Activated CD4-positive, alpha-beta T cell treated with anti-CD3 and anti-CD28 coated beads, Interleukin-2, amount 10 ng/mL, durations not matched to agents 24 days and 14 days (primary cell): ENCODE results near the gene UBE2G1. TPM values are rescaled to one million over a fixed set of nuclear protein-coding genes. Genes with fewer than 3 reads are reported as not detected.

ENCODE experiments used
- DNase-seq: peaks from one replicate; pipeline ENCODE4 v3.0.0; 2022
- H3K27ac Mint-ChIP-seq: one replicate; pipeline ENCODE4 v1.8.0; 2022; ENCODE audit warnings: mild to moderate bottlenecking, mixed read lengths
- H3K27me3 Mint-ChIP-seq: one replicate; pipeline ENCODE4 v1.8.0; 2022; ENCODE audit warnings: mixed read lengths
- H3K36me3 Mint-ChIP-seq: one replicate; pipeline ENCODE4 v1.8.0; 2022; ENCODE audit warnings: low read depth, mild to moderate bottlenecking, mixed read lengths
- H3K4me1 Mint-ChIP-seq: one replicate; pipeline ENCODE4 v1.8.0; 2021; ENCODE audit warnings: mixed read lengths
- H3K4me3 Mint-ChIP-seq: one replicate; pipeline ENCODE4 v1.8.0; 2022; ENCODE audit warnings: mild to moderate bottlenecking, moderate library complexity, mixed read lengths
- H3K9me3 Mint-ChIP-seq: one replicate; pipeline ENCODE4 v1.8.0; 2021; ENCODE audit warnings: mixed read lengths
- intact Hi-C: fragments of 100-400 bp; cut with micrococcal nuclease; formaldehyde crosslinking; loops from one replicate; pipeline ENCODE4 v1.15.1; 2023
- total RNA-seq: library from RNA; stranded (reverse); gene quantifications from 2 replicates; pipeline ENCODE4 v1.2.3, GENCODE V29; 2022

The UBE2G1 gene
- total RNA-seq, 1 donor from 2014 or later = 77.3 TPM

GRCh38 chr17:4293572-4293971 lies 72.9 kb downstream of the UBE2G1 start:
- Mint-ChIP-seq H3K36me3 (peaks cover 25% of the 10 kb centered on the region), H3K27ac (peak overlapping the region; percentile 3), H3K4me3 (no peak overlapping the region), H3K27me3 (no peaks in the 10 kb centered on the region), H3K9me3 (no peaks in the 10 kb centered on the region), H3K4me1 (peaks cover 4% of the 10 kb centered on the region)
- no peak for DNase-seq
- intact Hi-C loops = no loop called here

- Mint-ChIP-seq H3K9me3 (no peaks in the 10 kb centered on the region), H3K4me1 (no peaks in the 10 kb centered on the region), H3K4me3 (no peak overlapping the region), H3K27me3 (no peaks in the 10 kb centered on the region), H3K27ac (no peak overlapping the region), H3K36me3 (peaks cover 16% of the 10 kb centered on the region)
- intact Hi-C loops = no loop called here
- DNase-seq = no peak
Measured at GRCh38 chr17:4287710-4288109, 78.8 kb downstream of the UBE2G1 start.

DNA sequence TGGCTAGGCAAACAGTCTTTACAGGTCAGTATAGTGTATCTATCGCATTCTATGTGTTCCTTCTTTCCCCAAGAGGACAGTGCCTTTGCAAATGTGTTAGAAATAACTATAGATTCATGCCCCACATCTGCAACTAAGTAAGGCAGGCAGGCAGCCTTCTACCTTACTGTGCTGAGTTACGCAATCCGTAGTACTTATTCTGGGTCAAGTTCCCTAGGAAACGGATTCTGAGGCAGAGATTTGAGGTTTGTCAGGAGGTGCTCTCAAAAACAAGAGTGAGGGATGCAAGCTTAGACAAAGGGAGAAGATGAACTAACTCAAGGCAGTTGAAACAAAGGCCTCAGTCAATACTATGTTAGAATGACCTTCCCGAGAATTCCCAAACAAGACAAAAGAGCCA lies 90.0 kb downstream of the UBE2G1 start:
- intact Hi-C loops = no loop called here
- peaks cover 33% of the 10 kb centered on the region for H3K36me3 Mint-ChIP-seq
- H3K4me3 Mint-ChIP-seq = no peak overlapping the region
- H3K27me3 Mint-ChIP-seq = no peaks in the 10 kb centered on the region
- no peak overlapping the region for H3K27ac Mint-ChIP-seq
- H3K4me1 Mint-ChIP-seq = peaks cover 4% of the 10 kb centered on the region
- DNase-seq = no peak
- no peaks in the 10 kb centered on the region for H3K9me3 Mint-ChIP-seq

DNA sequence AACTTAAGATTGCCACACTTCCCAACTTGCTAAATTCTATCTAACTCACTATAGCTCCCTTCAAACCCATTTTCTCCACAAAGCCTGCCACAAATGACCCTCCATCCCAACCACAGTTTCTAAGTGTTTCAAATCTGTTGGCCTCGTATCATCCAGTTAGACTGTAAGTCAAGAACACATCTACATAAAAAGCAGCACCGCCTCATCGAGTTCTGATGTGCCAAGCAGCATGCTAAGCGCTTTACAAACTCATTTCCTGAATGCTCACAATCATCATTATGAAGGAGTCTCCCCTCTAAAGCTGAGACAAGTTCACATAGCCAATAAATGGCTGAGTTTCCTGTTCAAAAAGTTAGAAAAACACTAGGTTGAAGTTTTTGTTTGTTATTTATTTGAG lies 93.5 kb downstream of the UBE2G1 start:
- Mint-ChIP-seq H3K27ac (peak overlapping the region; percentile 9), H3K27me3 (no peaks in the 10 kb centered on the region), H3K4me1 (peaks cover 2% of the 10 kb centered on the region), H3K4me3 (no peak overlapping the region), H3K9me3 (no peaks in the 10 kb centered on the region), H3K36me3 (peaks cover 33% of the 10 kb centered on the region)
- intact Hi-C loops = no loop called here
- DNase-seq = no peak

- intact Hi-C loops = no loop called here
- Mint-ChIP-seq H3K27ac (no peak overlapping the region), H3K4me1 (peaks cover 2% of the 10 kb centered on the region), H3K36me3 (peaks cover 34% of the 10 kb centered on the region), H3K27me3 (no peaks in the 10 kb centered on the region), H3K9me3 (no peaks in the 10 kb centered on the region), H3K4me3 (no peak overlapping the region)
- DNase-seq = no peak
Measured at GRCh38 chr17:4272213-4272971, 94.1 kb downstream of the UBE2G1 start.

DNA sequence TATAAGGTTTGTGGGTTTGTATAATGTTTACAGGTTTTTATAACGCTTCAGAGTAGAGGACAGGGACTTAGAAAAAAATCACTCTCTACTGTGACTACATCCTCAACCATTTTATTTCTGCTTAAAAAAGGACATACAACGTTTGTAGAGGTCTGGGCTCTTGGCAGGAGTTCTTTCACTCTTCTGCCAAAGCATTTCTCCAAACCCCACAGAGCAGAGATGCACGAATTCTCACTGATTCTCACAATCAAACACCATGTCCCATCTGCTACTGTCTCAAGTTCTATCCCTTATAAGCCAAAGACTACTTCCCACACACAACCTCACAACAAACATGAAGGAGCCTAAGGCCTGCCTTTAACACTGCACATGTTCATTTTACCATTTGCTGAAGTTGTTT lies 95.7 kb downstream of the UBE2G1 start:
- Mint-ChIP-seq H3K9me3 (no peaks in the 10 kb centered on the region), H3K4me1 (no peaks in the 10 kb centered on the region), H3K27ac (no peak overlapping the region), H3K4me3 (no peak overlapping the region), H3K27me3 (no peaks in the 10 kb centered on the region), H3K36me3 (peaks cover 29% of the 10 kb centered on the region)
- no peak for DNase-seq
- intact Hi-C loops = no loop called here

DNA sequence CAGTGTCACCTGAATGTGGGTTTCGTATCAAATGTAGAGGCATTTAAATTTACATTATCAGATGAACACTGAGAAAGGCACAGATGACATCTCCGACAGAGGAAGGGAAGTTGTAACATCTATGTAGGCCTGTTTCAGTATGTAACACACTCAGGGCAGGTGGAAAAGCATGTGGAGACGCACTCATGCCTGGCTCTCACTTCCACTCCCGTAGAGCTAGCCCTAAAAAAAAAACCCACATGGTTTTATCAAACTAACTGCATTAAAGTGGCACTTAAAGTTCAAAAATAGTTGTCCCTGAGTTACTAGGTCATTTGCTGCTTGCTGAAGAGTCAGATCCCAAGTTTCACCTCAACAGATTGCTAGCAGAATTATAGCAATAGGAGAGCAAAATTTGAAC lies 96.6 kb downstream of the UBE2G1 start:
- peaks cover 5% of the 10 kb centered on the region for H3K4me1 Mint-ChIP-seq
- no peak overlapping the region for H3K27ac Mint-ChIP-seq
- H3K36me3 Mint-ChIP-seq = peaks cover 27% of the 10 kb centered on the region
- no peaks in the 10 kb centered on the region for H3K9me3 Mint-ChIP-seq
- intact Hi-C loops = no loop called here
- H3K27me3 Mint-ChIP-seq = no peaks in the 10 kb centered on the region
- no peak overlapping the region for H3K4me3 Mint-ChIP-seq
- no peak for DNase-seq

GRCh38 chr17:4267402-4267801 lies 99.1 kb downstream of the UBE2G1 start:
- no peaks in the 10 kb centered on the region for H3K27me3 Mint-ChIP-seq
- intact Hi-C loops = no loop called here
- no peak overlapping the region for H3K4me3 Mint-ChIP-seq
- H3K9me3 Mint-ChIP-seq = no peaks in the 10 kb centered on the region
- H3K36me3 Mint-ChIP-seq = peaks cover 29% of the 10 kb centered on the region
- peaks cover 20% of the 10 kb centered on the region for H3K4me1 Mint-ChIP-seq
- no peak for DNase-seq
- H3K27ac Mint-ChIP-seq = no peak overlapping the region

GRCh38 chr17:4266550-4266949 lies 99.9 kb downstream of the UBE2G1 start:
- DNase-seq = no peak
- H3K36me3 Mint-ChIP-seq = peaks cover 29% of the 10 kb centered on the region
- H3K27me3 Mint-ChIP-seq = no peaks in the 10 kb centered on the region
- intact Hi-C loops = no loop called here
- no peak overlapping the region for H3K4me3 Mint-ChIP-seq
- H3K27ac Mint-ChIP-seq = no peak overlapping the region
- H3K9me3 Mint-ChIP-seq = no peaks in the 10 kb centered on the region
- H3K4me1 Mint-ChIP-seq = peaks cover 27% of the 10 kb centered on the region

DNA sequence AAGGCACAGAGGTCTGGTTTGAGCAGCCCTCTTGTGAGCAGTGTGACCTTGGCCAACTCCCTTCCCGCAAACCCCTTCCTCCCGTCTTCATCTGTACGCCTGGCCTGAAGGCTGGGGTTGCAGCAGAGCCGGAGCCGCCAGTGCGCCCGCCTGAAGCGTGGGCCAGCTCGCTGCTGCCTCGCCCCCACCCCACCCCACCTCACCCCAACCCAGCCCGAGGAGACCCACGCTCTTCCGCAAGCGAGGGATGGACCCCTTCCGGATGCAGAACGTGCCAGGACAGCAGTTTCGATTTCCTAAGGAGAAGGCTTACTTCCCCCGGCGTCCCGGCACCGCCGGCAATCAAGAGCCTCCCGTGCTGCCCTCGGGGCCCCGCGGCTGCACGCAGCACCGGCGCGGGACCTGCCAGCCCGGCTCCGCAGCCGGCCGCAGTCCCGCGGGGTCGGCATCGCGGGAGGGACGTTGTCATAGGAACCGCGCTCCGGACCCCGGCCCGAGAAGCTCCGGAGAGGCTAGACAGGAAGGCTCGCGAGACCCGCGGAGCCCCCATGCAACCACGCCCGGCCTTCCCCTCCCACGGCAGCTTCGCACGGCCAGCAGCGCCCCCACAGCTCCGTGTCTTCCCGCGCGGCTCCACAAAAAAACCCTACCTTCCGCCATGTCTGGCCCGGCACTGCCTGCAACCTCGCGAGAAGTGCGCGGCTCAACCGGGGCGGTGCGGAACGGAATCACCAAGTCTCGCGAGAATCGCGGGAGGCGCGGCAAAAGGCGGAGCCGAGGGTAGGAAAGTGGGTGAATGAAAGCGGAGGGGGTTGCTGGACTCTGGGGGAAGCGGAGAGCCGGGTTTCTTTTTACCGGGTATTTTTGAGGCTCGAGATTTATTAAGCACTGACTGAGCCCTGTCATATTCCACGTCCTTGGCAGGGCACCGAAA lies 102.9 kb downstream of the UBE2G1 start, which contains the start of gene ANKFY1:
TSS of gene ANKFY1 (minus strand) at position 698 of the 934 bp plus-strand sequence. CDS start at position 660, 38 bp downstream.
- H3K27me3 Mint-ChIP-seq = no peaks in the 10 kb centered on the region
- H3K36me3 Mint-ChIP-seq = peaks cover 41% of the 10 kb centered on the region
- DNase-seq = peak; percentile 100
- intact Hi-C loops = loop anchor here (1.0 to 5.0 kb wide), 3 partner anchors 46 to 120 kb away; partner anchors contain the start of genes CYB5D2, UBE2G1 and ZZEF1
- H3K9me3 Mint-ChIP-seq = peaks cover 8% of the 10 kb centered on the region
- H3K27ac Mint-ChIP-seq = peak within 1 kb of the TSS; percentile 95
- H3K4me1 Mint-ChIP-seq = peaks cover 31% of the 10 kb centered on the region
- peak within 1 kb of the TSS; percentile 95 for H3K4me3 Mint-ChIP-seq

DNA sequence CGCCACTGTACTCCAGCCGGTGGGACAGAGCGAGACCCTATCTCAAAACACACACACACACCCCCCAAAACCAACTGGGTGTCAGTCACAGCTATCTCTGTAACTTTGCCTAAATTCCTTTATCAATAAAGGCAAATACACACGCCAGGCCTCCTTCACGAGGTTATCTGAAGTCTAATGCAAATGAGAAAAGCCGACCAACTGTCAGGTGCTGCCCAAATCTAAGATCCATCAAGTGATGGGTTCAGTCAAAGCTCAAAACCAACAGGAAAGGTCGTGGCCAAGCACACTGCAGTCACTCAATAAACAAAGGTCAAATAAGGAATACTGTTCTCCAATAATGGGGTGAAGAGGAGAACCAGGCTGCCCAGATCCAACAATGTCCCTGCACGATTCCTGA lies 103.8 kb downstream of the UBE2G1 start:
- intact Hi-C loops = loop anchor here (1.0 to 5.0 kb wide), 2 partner anchors 45 to 119 kb away; partner anchors contain the start of genes CYB5D2 and ZZEF1
- peaks cover 35% of the 10 kb centered on the region for H3K4me1 Mint-ChIP-seq
- peak overlapping the region; percentile 61 for H3K27ac Mint-ChIP-seq
- peak overlapping the region; percentile 95 for H3K4me3 Mint-ChIP-seq
- H3K9me3 Mint-ChIP-seq = peaks cover 8% of the 10 kb centered on the region
- no peaks in the 10 kb centered on the region for H3K27me3 Mint-ChIP-seq
- no peak for DNase-seq
- H3K36me3 Mint-ChIP-seq = peaks cover 39% of the 10 kb centered on the region

DNA sequence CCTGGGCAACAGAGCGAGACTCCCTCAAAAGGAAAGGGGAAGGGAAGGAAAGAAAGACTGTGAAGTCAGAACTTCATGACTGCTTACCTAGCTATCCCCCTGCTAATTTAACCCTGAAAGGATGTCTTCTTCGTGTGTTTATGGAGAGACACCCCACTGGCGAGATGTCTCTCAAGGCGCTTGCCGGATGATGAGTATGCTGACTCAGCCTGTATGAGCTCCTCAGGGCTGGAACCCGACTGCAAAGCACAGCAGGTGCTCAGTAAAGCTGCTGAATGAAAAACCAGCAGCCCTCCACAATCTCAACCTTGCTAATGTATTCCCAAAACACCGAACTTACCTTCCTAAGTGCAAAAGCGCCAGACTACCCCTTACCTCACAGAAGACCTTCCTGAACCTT lies 105.0 kb downstream of the UBE2G1 start:
- DNase-seq = no peak
- Mint-ChIP-seq H3K27ac (no peak overlapping the region), H3K4me1 (peaks cover 47% of the 10 kb centered on the region), H3K27me3 (no peaks in the 10 kb centered on the region), H3K36me3 (peaks cover 48% of the 10 kb centered on the region), H3K9me3 (peaks cover 8% of the 10 kb centered on the region), H3K4me3 (peak overlapping the region; percentile 48)
- intact Hi-C loops = loop anchor here (5.0 kb wide), 1 partner anchor 44 kb away; no protein-coding TSS in a partner anchor

DNA sequence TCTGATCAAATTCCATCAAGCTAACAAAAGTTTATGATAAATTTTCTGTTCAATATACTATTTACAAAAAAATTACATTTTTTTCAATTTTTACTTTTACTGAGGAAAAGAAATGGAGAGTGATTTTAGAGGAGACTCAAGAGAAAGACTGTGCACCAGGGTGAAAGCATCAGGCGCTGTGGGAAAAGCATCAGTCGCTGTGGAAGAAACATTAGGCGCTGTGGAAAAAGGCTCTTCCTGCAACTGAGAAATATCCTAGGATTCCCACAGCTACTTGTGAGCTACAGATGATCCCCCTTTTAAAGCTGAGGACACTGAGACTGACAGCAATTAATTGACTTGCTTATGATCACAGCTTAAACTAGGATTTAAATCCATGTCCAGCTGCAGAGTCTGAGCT lies 107.6 kb downstream of the UBE2G1 start:
- H3K4me3 Mint-ChIP-seq = no peak overlapping the region
- H3K27me3 Mint-ChIP-seq = no peaks in the 10 kb centered on the region
- H3K9me3 Mint-ChIP-seq = peaks cover 8% of the 10 kb centered on the region
- DNase-seq = no peak
- no peak overlapping the region for H3K27ac Mint-ChIP-seq
- peaks cover 37% of the 10 kb centered on the region for H3K4me1 Mint-ChIP-seq
- intact Hi-C loops = no loop called here
- H3K36me3 Mint-ChIP-seq = peaks cover 57% of the 10 kb centered on the region

DNA sequence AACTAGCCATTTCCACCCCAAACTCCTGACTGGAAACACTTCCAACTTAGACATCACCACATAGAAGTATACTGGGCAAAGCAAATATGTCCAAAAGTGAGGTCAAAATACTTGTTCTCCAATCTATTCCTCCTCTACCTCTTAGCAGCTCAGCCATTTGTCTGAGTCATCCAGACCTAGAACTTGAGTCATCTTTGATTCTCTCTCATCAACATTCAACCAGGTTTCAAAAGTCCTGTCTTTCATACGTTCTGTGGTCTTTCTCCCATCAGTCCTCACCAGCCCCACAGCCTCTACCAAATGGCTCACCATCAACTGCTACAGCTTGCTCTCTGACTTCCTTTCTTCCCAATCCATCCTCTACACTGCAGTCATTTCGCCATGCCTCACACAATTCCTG lies 109.5 kb downstream of the UBE2G1 start:
- Mint-ChIP-seq H3K27me3 (no peaks in the 10 kb centered on the region), H3K36me3 (peaks cover 59% of the 10 kb centered on the region), H3K4me1 (peaks cover 31% of the 10 kb centered on the region), H3K4me3 (no peak overlapping the region), H3K9me3 (peaks cover 8% of the 10 kb centered on the region), H3K27ac (no peak overlapping the region)
- DNase-seq = no peak
- intact Hi-C loops = no loop called here
